ENCODE results near the gene SMAP2.

- no peak for TF ChIP-seq CTCF (IDR thresholded peaks at IDR 0.05)
- TF ChIP-seq POLR2A (IDR thresholded peaks at IDR 0.05): no peak
Measured at GRCh38 chr1:40384413-40384762, 10.9 kb downstream of the SMAP2 start.
